HT1080 (cell line): ENCODE data around the gene UCHL5. TPM values are rescaled to one million over a fixed set of nuclear protein-coding genes. Genes with fewer than 3 reads are reported as not detected.

Source experiments
- DNase-seq: peaks from one replicate; pipeline ENCODE4 v3.0.0-alpha.2; 2015; ENCODE audit warnings: low read depth
- small RNA-seq: library from RNA; depleted of rRNA; stranded (forward); fragments of <200 nt; gene quantifications from one replicate; pipeline ENCODE3, GENCODE V24; 2014
- total RNA-seq: library from RNA; depleted of rRNA; stranded (reverse); fragments of >200 nt; shearing (Covaris generic); gene quantifications from 2 replicates; pipeline ENCODE4 v1.2.3, GENCODE V29; 2014; rRNA removed

Gene UCHL5
- total RNA-seq, 1 experiment from 2014 or later, result 41.4 TPM

DNA sequence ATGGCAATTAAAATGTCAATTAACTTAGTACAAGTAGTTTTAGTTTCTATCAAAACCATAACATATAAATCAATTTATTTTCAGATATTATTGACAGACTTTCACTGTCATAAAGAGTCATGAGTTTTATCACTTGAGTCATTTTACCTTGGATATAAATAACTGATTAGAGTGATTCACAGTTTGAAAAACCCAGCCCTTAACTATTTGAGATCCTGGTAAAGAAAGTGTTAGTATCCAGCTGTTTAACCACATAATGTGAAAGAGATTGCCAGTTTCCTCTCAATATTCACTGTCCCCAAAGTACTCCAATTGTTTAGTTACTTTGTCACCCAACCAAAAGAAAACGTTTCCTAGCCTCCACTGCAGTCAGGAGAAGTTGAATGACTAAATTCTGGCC lies 91.3 kb downstream of the UCHL5 start:
- DNase-seq, result peak; percentile 27

DNA sequence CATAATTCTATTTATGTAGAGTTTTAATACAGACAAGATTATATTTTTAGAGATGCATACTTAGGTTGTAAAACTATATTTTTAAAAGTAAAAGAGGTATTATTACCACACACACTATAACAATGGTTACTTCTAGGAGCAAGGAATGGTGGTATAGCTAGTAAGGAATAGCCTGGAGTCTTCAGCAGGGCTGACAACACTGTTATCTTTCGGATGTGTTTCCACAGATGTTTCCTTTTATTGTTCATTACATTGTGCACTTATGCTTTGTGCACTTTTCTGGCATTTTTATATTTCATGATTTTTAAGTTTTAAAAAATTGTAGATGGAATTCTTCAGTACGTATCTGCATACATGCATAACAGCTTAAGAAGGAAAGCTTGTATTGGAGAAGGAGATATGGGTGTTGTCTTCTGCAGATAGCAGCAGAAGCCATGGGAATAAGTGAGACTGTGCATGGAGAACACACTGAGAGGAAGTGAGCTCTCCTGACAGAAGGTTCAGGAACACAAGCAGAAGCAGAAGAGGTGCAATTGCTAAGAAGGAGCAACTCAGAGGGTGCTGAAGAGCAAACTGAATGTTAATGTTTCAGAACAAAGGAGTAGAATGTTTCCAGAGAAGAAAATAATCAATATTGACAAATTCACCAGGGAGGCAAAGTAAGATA lies 91.8 kb downstream of the UCHL5 start:
- DNase-seq, result no peak

DNA sequence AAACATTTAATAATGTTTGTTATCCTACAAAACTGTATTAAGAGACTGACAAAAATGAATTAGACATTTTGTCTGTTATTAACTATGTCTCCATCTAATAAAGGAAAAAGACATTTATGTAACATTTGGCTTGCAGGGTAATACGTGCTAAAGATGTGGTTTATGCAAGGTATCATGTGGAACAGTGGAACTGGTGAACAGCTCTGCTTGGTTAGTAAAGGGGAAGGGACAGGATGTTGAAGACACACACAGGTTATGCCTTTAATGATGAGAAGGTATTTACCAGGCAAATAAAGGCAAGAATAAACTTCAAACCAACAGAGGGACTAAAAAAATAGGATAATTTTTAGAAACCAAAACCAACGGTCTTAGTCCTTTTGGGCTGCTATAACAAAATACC lies 93.1 kb downstream of the UCHL5 start:
- no peak for DNase-seq

DNA sequence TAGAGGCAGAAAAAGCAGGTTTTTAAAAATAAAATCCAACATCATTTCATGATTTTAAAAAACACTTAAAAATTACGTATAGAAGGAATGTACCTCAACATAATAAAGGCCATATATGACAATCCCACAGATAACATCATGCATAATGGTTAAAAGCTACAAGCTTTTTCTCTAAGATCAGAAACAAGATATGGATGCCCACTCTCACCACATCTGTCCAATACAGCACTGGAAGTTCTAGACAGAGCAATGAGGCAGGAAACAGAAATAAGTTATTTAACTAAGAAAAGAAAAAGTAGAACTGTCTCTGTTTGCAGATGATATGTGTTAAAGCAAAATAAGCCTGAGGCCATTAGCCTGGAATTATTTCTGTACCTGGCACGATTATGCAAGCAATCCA lies 96.3 kb downstream of the UCHL5 start:
- DNase-seq, result no peak

Small RNA genes lying within 50 kb of the gene (small RNA-seq; reads per million reads assigned to genes)
- gene SCARNA18B, result not detected

Other genes with a start within 250 kb of the UCHL5 start
- 75.0 and 78.3 TPM in 2 replicates for gene RO60, start 252 bp upstream of the UCHL5 start, total RNA-seq
- gene GLRX2, start 46.1 kb upstream of the UCHL5 start, total RNA-seq, result 42.4 and 50.4 TPM in 2 replicates
- 16.0 and 23.6 TPM in 2 replicates for gene CDC73, start 62.7 kb upstream of the UCHL5 start, total RNA-seq
- gene B3GALT2, start 127.3 kb upstream of the UCHL5 start, total RNA-seq, result not detected in 2 replicates